Measurements from ENCODE around the gene ACOT11.

The ACOT11 gene

DNA sequence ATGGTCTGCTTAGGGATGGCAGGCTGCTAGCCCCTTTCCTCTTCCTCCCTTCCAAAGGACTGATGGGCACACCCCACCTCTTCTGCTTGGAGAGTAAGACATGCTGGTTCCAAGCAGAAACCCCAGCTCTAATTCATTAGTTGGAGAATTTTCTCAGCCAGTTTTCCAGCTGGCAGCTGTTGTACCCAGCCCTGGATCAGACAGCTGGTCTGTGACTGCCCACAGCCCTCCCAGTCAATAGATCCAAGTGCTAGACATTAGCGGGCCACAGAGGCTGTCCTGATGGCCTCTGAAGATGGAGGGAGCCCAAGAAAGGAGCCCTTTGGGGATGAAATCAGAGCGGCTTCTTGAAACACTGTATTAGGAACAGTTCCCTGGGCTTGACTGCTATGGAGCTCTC is 35.8 kb downstream of the ACOT11 start:
- no peak overlapping the region for H3K9ac ChIP-seq (ENCODE audit: low read length)
- H3K27me3 ChIP-seq (ENCODE audit: control insufficient read depth, insufficient read depth, low read length) = no peaks in the 10 kb centered on the region
- H3K4me1 ChIP-seq (ENCODE audit: control insufficient read depth, insufficient read depth, low read length) = peaks cover 31% of the 10 kb centered on the region
- peaks cover 8% of the 10 kb centered on the region for H3K36me3 ChIP-seq (ENCODE audit: control insufficient read depth, insufficient read depth, low read length)
- H3K4me3 ChIP-seq (ENCODE audit: low read length) = no peak overlapping the region
- H3K9me3 ChIP-seq (ENCODE audit: control insufficient read depth, low read length) = no peaks in the 10 kb centered on the region

DNA sequence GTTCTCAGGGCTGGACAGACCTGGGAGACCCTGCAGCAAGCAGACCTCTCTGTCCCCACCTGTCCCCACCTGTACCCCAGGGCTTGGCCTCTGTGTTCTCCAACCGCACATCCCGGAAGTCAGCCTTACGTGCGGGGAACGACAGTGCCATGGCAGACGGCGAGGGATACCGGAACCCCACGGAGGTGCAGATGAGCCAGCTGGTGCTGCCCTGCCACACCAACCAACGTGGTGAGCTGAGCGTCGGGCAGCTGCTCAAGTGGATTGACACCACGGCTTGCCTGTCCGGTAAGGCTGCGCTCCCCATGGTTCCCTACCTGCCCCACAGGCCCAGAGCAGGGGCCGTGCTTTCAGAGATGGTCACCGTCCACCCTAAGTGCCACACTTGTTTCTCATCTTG is 36.5 kb downstream of the ACOT11 start:
- Histone ChIP-seq H3K4me1 (ENCODE audit: control insufficient read depth, insufficient read depth, low read length) (peaks cover 25% of the 10 kb centered on the region), H3K9ac (ENCODE audit: low read length) (no peak overlapping the region), H3K27me3 (ENCODE audit: control insufficient read depth, insufficient read depth, low read length) (no peaks in the 10 kb centered on the region), H3K36me3 (ENCODE audit: control insufficient read depth, insufficient read depth, low read length) (peaks cover 8% of the 10 kb centered on the region), H3K9me3 (ENCODE audit: control insufficient read depth, low read length) (no peaks in the 10 kb centered on the region), H3K4me3 (ENCODE audit: low read length) (no peak overlapping the region)

- H3K9me3 ChIP-seq (ENCODE audit: control insufficient read depth, low read length) = no peaks in the 10 kb centered on the region
These were observed 37.4 kb downstream of the ACOT11 start for GRCh38 chr1:54585181-54586066.

DNA sequence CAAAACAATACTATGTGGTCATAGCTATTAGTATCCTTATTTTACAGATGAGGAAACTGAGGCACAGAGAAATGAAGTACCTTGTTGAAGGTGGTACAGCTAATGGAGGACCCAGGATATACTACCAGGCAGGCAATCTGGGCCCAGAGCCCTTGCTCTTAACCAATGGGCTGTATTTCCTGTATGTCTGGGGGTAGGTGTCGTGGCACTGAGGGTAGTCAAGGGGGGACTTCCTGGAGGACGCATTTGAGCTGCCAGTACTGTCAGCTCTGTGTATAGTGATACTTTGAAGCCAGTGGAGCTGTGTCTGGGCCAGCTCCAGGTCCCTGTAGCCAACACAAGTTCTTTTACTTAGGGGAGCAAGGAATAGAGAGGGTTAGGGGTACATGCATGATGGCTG is 40.3 kb downstream of the ACOT11 start:
- no peak overlapping the region for H3K9ac ChIP-seq (ENCODE audit: low read length)
- no peak overlapping the region for H3K4me3 ChIP-seq (ENCODE audit: low read length)
- peaks cover 16% of the 10 kb centered on the region for H3K36me3 ChIP-seq (ENCODE audit: control insufficient read depth, insufficient read depth, low read length)
- H3K4me1 ChIP-seq (ENCODE audit: control insufficient read depth, insufficient read depth, low read length) = no peaks in the 10 kb centered on the region
- no peaks in the 10 kb centered on the region for H3K27me3 ChIP-seq (ENCODE audit: control insufficient read depth, insufficient read depth, low read length)
- H3K9me3 ChIP-seq (ENCODE audit: control insufficient read depth, low read length) = no peaks in the 10 kb centered on the region

More at GRCh38 chr1:54585181-54586066, 37.4 kb downstream of the ACOT11 start:
- Histone ChIP-seq H3K4me1 (ENCODE audit: control insufficient read depth, insufficient read depth, low read length) (peaks cover 19% of the 10 kb centered on the region), H3K36me3 (ENCODE audit: control insufficient read depth, insufficient read depth, low read length) (peaks cover 8% of the 10 kb centered on the region), H3K27me3 (ENCODE audit: control insufficient read depth, insufficient read depth, low read length) (no peaks in the 10 kb centered on the region), H3K9ac (ENCODE audit: low read length) (no peak overlapping the region), H3K4me3 (ENCODE audit: low read length) (no peak overlapping the region)

- no peaks in the 10 kb centered on the region for H3K9me3 ChIP-seq (ENCODE audit: control insufficient read depth, low read length)
- H3K9ac ChIP-seq (ENCODE audit: low read length) = no peak overlapping the region
- no peak overlapping the region for H3K4me3 ChIP-seq (ENCODE audit: low read length)
- peaks cover 8% of the 10 kb centered on the region for H3K36me3 ChIP-seq (ENCODE audit: control insufficient read depth, insufficient read depth, low read length)
- H3K27me3 ChIP-seq (ENCODE audit: control insufficient read depth, insufficient read depth, low read length) = no peaks in the 10 kb centered on the region
- no peaks in the 10 kb centered on the region for H3K4me1 ChIP-seq (ENCODE audit: control insufficient read depth, insufficient read depth, low read length)
These were observed 43.2 kb downstream of the ACOT11 start for GRCh38 chr1:54591127-54591756.

- Histone ChIP-seq H3K27me3 (ENCODE audit: control insufficient read depth, insufficient read depth, low read length) (no peaks in the 10 kb centered on the region), H3K9me3 (ENCODE audit: control insufficient read depth, low read length) (no peaks in the 10 kb centered on the region), H3K36me3 (ENCODE audit: control insufficient read depth, insufficient read depth, low read length) (peaks cover 18% of the 10 kb centered on the region), H3K9ac (ENCODE audit: low read length) (no peak overlapping the region), H3K4me1 (ENCODE audit: control insufficient read depth, insufficient read depth, low read length) (no peaks in the 10 kb centered on the region), H3K4me3 (ENCODE audit: low read length) (no peak overlapping the region)
These were observed 45.6 kb downstream of the ACOT11 start for GRCh38 chr1:54593571-54594160.

DNA sequence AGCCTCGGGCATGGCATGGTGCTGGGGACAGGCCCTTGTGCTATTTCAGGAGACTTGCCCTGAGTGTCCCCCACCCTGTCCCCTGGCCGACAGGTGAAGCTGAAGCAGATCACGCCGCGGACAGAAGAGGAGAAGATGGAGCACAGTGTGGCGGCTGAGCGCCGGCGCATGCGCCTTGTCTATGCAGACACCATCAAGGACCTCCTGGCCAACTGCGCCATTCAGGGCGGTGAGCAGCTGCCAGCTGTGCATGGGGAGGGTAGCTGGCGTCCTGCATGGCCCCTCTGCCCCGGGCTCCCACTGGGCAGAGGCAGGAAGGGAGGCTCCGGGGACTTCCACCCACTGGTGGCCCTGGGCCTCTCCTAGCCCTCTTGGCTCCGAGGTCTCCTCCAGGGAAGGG is 46.4 kb downstream of the ACOT11 start:
- H3K36me3 ChIP-seq (ENCODE audit: control insufficient read depth, insufficient read depth, low read length) = peaks cover 18% of the 10 kb centered on the region

GRCh38 chr1:54595956-54596498 is 48.0 kb downstream of the ACOT11 start:
- Histone ChIP-seq H3K36me3 (ENCODE audit: control insufficient read depth, insufficient read depth, low read length) (peaks cover 16% of the 10 kb centered on the region), H3K9ac (ENCODE audit: low read length) (no peak overlapping the region), H3K4me1 (ENCODE audit: control insufficient read depth, insufficient read depth, low read length) (no peaks in the 10 kb centered on the region), H3K4me3 (ENCODE audit: low read length) (no peak overlapping the region), H3K27me3 (ENCODE audit: control insufficient read depth, insufficient read depth, low read length) (no peaks in the 10 kb centered on the region), H3K9me3 (ENCODE audit: control insufficient read depth, low read length) (no peaks in the 10 kb centered on the region)

More for the DNA sequence above, 46.4 kb downstream of the ACOT11 start:
- H3K9me3 ChIP-seq (ENCODE audit: control insufficient read depth, low read length) = no peaks in the 10 kb centered on the region
- H3K4me1 ChIP-seq (ENCODE audit: control insufficient read depth, insufficient read depth, low read length) = no peaks in the 10 kb centered on the region
- H3K9ac ChIP-seq (ENCODE audit: low read length) = no peak overlapping the region
- no peak overlapping the region for H3K4me3 ChIP-seq (ENCODE audit: low read length)
- H3K27me3 ChIP-seq (ENCODE audit: control insufficient read depth, insufficient read depth, low read length) = no peaks in the 10 kb centered on the region

GRCh38 chr1:54596756-54597155 is 48.7 kb downstream of the ACOT11 start:
- no peaks in the 10 kb centered on the region for H3K27me3 ChIP-seq (ENCODE audit: control insufficient read depth, insufficient read depth, low read length)
- peaks cover 10% of the 10 kb centered on the region for H3K36me3 ChIP-seq (ENCODE audit: control insufficient read depth, insufficient read depth, low read length)
- no peak overlapping the region for H3K4me3 ChIP-seq (ENCODE audit: low read length)
- H3K4me1 ChIP-seq (ENCODE audit: control insufficient read depth, insufficient read depth, low read length) = no peaks in the 10 kb centered on the region
- H3K9me3 ChIP-seq (ENCODE audit: control insufficient read depth, low read length) = no peaks in the 10 kb centered on the region
- no peak overlapping the region for H3K9ac ChIP-seq (ENCODE audit: low read length)

GRCh38 chr1:54597455-54598030 is 49.5 kb downstream of the ACOT11 start:
- H3K27me3 ChIP-seq (ENCODE audit: control insufficient read depth, insufficient read depth, low read length) = no peaks in the 10 kb centered on the region
- H3K4me1 ChIP-seq (ENCODE audit: control insufficient read depth, insufficient read depth, low read length) = no peaks in the 10 kb centered on the region
- H3K9ac ChIP-seq (ENCODE audit: low read length) = no peak overlapping the region
- no peaks in the 10 kb centered on the region for H3K9me3 ChIP-seq (ENCODE audit: control insufficient read depth, low read length)
- H3K4me3 ChIP-seq (ENCODE audit: low read length) = no peak overlapping the region
- H3K36me3 ChIP-seq (ENCODE audit: control insufficient read depth, insufficient read depth, low read length) = peaks cover 10% of the 10 kb centered on the region

DNA sequence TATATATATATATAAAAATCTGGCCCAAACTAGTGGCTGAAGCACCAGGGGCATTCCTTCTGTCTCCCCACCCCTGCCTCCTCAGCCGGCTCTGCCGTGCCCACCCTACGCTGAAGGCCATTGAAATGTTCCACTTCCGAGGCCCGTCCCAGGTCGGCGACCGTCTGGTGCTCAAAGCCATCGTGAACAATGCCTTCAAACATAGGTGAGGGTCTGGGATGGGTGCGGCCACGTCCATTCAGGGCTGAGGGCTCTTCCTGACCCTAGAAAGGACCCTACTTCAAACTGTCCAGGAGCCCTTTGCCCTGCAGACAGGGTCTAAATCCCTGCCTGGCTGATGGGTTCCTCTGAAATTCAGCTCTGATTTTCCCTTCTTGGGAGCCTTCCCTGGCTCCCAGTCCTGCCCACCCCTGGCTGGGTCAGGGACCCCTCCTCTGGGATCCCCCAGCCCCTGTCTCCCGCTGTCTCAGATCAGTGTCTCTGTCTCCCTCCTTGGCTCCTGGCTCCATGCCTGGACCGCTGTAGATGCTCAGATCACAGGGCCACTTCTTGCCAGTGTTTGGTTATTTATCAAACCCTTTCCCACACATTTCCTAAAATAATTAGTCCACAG is 51.3 kb downstream of the ACOT11 start:
- no peak overlapping the region for H3K9ac ChIP-seq (ENCODE audit: low read length)
- H3K4me3 ChIP-seq (ENCODE audit: low read length) = no peak overlapping the region
- no peaks in the 10 kb centered on the region for H3K4me1 ChIP-seq (ENCODE audit: control insufficient read depth, insufficient read depth, low read length)
- H3K36me3 ChIP-seq (ENCODE audit: control insufficient read depth, insufficient read depth, low read length) = peaks cover 10% of the 10 kb centered on the region
- H3K27me3 ChIP-seq (ENCODE audit: control insufficient read depth, insufficient read depth, low read length) = no peaks in the 10 kb centered on the region
- H3K9me3 ChIP-seq (ENCODE audit: control insufficient read depth, low read length) = no peaks in the 10 kb centered on the region
